Measurements from ENCODE around the gene DIPK1B. TPM values are rescaled to one million over a fixed set of nuclear protein-coding genes. Genes with fewer than 3 reads are reported as not detected.

The DIPK1B gene
- total RNA-seq, 4 donors from 2014 or later: 7.8 to 24.4 (median 11.2) TPM

- no peak for ATAC-seq
- TF ChIP-seq POLR2A (IDR thresholded peaks at IDR 0.05) (no peak), EP300 (IDR thresholded peaks at IDR 0.05) (no peak), CTCF (IDR thresholded peaks at IDR 0.05) (no peak), POLR2AphosphoS5 (IDR thresholded peaks at IDR 0.05) (no peak)
- Histone ChIP-seq H3K9me3 (no peaks in the 10 kb centered on the region), H3K27ac (peak overlapping the region in 2 of 4 donors; percentile 16 to 26), H3K4me3 (peak overlapping the region in 1 of 2 donors; percentile 89), H3K27me3 (no peaks in the 10 kb centered on the region), H3K4me1 (peaks cover 0 to 91% (median 38%) of the 10 kb centered on the region in 3 donors), H3K36me3 (peaks cover 0 to 61% of the 10 kb centered on the region in 2 donors)
- WGBS, 2 donors (ENCODE audit: low coverage in 1 of 2): 75% methylated on average over 4 of the region's 10 CpGs; no CpG with 5 or more reads in 1 of the 2 donors
Measured at GRCh38 chr9:136725612-136726011, 13.2 kb downstream of the DIPK1B start.

DNA sequence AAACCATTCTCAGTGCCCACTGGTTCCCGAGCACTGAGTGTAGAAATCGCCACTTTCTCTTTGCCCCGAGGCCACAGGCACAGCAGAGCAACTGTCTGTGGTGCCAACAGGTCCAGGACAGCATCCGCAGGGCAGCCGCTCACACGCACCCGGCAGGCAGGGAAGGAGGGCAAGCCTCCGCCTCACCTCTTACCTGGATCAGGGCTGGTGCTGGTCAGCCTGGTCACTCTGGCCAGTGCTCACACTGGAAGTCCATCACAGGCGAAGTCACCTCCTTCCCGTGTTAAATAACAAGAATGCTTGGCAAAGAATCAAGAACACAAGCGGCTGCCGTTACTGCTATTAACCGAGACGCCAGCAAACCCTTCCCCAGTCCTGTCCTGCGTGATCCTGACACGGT, 13.7 kb downstream of the DIPK1B start:
- Histone ChIP-seq H3K4me1 (peaks cover 0 to 86% (median 34%) of the 10 kb centered on the region in 3 donors), H3K36me3 (peaks cover 0 to 57% of the 10 kb centered on the region in 2 donors), H3K27me3 (no peaks in the 10 kb centered on the region), H3K4me3 (peak overlapping the region in 1 of 2 donors; percentile 89), H3K9me3 (no peaks in the 10 kb centered on the region), H3K27ac (peak overlapping the region in 3 of 4 donors; percentile 16 to 82 (median 26))
- TF ChIP-seq POLR2A (IDR thresholded peaks at IDR 0.05) (no peak), EP300 (IDR thresholded peaks at IDR 0.05) (no peak), POLR2AphosphoS5 (IDR thresholded peaks at IDR 0.05) (no peak), CTCF (IDR thresholded peaks at IDR 0.05) (no peak)
- WGBS, 2 donors (ENCODE audit: low coverage in 1 of 2): 55 to 57% methylated on average over 4 of the region's 16 CpGs
- ATAC-seq: no peak

- H3K4me3 ChIP-seq: peak overlapping the region; percentile 47 to 89
- peaks cover 0 to 80% (median 30%) of the 10 kb centered on the region in 3 donors for H3K4me1 ChIP-seq
- 15 to 24% methylated on average over 7 to 15 of the region's 18 CpGs for WGBS, 2 donors (ENCODE audit: low coverage in 1 of 2)
- no peak for TF ChIP-seq POLR2A (IDR thresholded peaks at IDR 0.05)
- TF ChIP-seq EP300 (IDR thresholded peaks at IDR 0.05): no peak
- no peak for TF ChIP-seq POLR2AphosphoS5 (IDR thresholded peaks at IDR 0.05)
- peak in 1 of 4 experiments; percentile 24 for TF ChIP-seq CTCF (IDR thresholded peaks at IDR 0.05)
- peak overlapping the region in 2 of 4 donors; percentile 16 to 82 for H3K27ac ChIP-seq
- no peaks in the 10 kb centered on the region for H3K27me3 ChIP-seq
- no peak for ATAC-seq
- no peaks in the 10 kb centered on the region for H3K9me3 ChIP-seq
- peaks cover 0 to 51% of the 10 kb centered on the region in 2 donors for H3K36me3 ChIP-seq
Measured at GRCh38 chr9:136726631-136727191, 14.3 kb downstream of the DIPK1B start.

DNA sequence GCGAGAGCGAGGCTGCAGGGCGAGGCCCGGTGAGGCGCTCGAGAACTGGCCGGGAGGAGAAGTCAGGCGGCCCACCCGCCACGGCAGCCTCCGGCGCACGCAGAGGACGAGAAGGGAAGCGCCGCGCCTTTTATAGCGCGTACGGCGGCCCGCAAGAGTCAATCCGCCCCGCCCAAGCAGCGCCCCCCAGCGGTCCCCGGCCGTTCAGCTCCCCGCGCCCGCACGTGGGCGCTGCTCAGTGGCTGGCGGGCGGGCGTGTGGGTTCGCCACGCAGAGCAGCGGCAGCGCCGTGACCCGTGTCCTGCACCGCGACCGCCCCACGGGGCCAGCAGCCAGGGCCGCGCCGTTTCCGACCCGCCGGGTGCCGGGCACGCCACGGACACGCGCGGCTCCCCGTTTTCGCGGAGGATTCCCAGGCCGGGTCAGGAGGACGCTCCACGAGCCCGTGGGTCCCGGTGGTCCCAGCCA, 15.7 kb downstream of the DIPK1B start:
- TF ChIP-seq CTCF (IDR thresholded peaks at IDR 0.05): peak in 3 of 4 experiments; percentile 96 to 98 (median 98)
- TF ChIP-seq POLR2AphosphoS5 (IDR thresholded peaks at IDR 0.05): peak; percentile 100
- no peak for TF ChIP-seq EP300 (IDR thresholded peaks at IDR 0.05)
- TF ChIP-seq POLR2A (IDR thresholded peaks at IDR 0.05): peak; percentile 99 to 100
- Histone ChIP-seq H3K4me3 (peak overlapping the region; percentile 47 to 89), H3K36me3 (peaks cover 0 to 37% of the 10 kb centered on the region in 2 donors), H3K27ac (peak overlapping the region in 3 of 4 donors; percentile 71 to 84 (median 82)), H3K9me3 (no peaks in the 10 kb centered on the region), H3K27me3 (no peaks in the 10 kb centered on the region), H3K4me1 (peaks cover 0 to 66% (median 27%) of the 10 kb centered on the region in 3 donors)
- WGBS, 2 donors (ENCODE audit: low coverage in 1 of 2): no CpG with 5 or more reads among the region's 66 CpGs
- peak; percentile 84 for ATAC-seq
